NB4 (cell line): ENCODE results near the gene HPN.
"Not testable (repeated sequence)": the region's sequence is repeated elsewhere in the genome, so short reads cannot be mapped to it uniquely, and the experiment has no call there.

Experiments used
- DNase-seq: peaks from one replicate; pipeline ENCODE4 v3.0.0; 2010; ENCODE audit warnings: low read depth
- H3K4me3 ChIP-seq: one replicate; pipeline ENCODE4 v1.5.1; 2011; ENCODE audit warnings: mild to moderate bottlenecking, low read depth, low read length, moderate library complexity
- CTCF ChIP-seq: IDR thresholded peaks from one replicate; pipeline ENCODE4 v1.5.1; 2012; ENCODE audit warnings: low read depth, low read length
- MAX ChIP-seq: IDR thresholded peaks from 2 replicates; pipeline ENCODE4 v1.6.1; 2011; ENCODE audit warnings: low read depth, low read length
- MYC ChIP-seq: IDR thresholded peaks from 2 replicates; pipeline ENCODE4 v1.6.1; 2011; ENCODE audit warnings: low read depth, low read length
- POLR2A ChIP-seq: IDR thresholded peaks from 2 replicates; pipeline ENCODE4 v1.6.1; 2011; ENCODE audit warnings: mild to moderate bottlenecking; ENCODE audit not compliant: insufficient read length; ENCODE audit errors: extremely low read depth

The HPN gene

GRCh38 chr19:35045667-35046300 is 4.3 kb downstream of the HPN start:
- H3K4me3 ChIP-seq = no peak overlapping the region
- TF ChIP-seq CTCF (peak; percentile 28), POLR2A (no peak)
- DNase-seq = peak; percentile 62

GRCh38 chr19:35046461-35046860 is 4.9 kb downstream of the HPN start:
- no peak for DNase-seq
- no peak for TF ChIP-seq MAX
- TF ChIP-seq POLR2A = no peak
- no peak for TF ChIP-seq CTCF
- no peak for TF ChIP-seq MYC
- H3K4me3 ChIP-seq = no peak overlapping the region

- TF ChIP-seq POLR2A = no peak
- TF ChIP-seq CTCF = no peak
- no peak for TF ChIP-seq MAX
- no peak for TF ChIP-seq MYC
- DNase-seq = no peak
- H3K4me3 ChIP-seq = no peak overlapping the region
Measured at GRCh38 chr19:35048911-35049411, 7.4 kb downstream of the HPN start.

GRCh38 chr19:35049456-35049855 is 7.9 kb downstream of the HPN start:
- TF ChIP-seq POLR2A (no peak), CTCF (no peak)
- no peak overlapping the region for H3K4me3 ChIP-seq
- no peak for DNase-seq

- DNase-seq, H3K4me3 ChIP-seq: not testable (repeated sequence)
Measured at GRCh38 chr19:35050662-35051061, 9.1 kb downstream of the HPN start.

- DNase-seq, H3K4me3 ChIP-seq: not testable (repeated sequence)
Measured at GRCh38 chr19:35051268-35051667, 9.7 kb downstream of the HPN start.

- no peak overlapping the region for H3K4me3 ChIP-seq
- TF ChIP-seq CTCF = no peak
- TF ChIP-seq POLR2A = no peak
- no peak for TF ChIP-seq MYC
- no peak for TF ChIP-seq MAX
- DNase-seq = no peak
Measured at GRCh38 chr19:35051796-35052195, 10.3 kb downstream of the HPN start.
